ENCODE results near the gene MEG3. TPM values are rescaled to one million over a fixed set of nuclear protein-coding genes. Genes with fewer than 3 reads are reported as not detected.

Gene MEG3
- total RNA-seq, 1 donor from 2014 or later: 46.1 TPM

- DNase-seq (ENCODE audit: low read depth): no peak
- no peak overlapping the region for H3K4me3 ChIP-seq (ENCODE audit: low read depth, low read length)
- H3K27me3 ChIP-seq (ENCODE audit: control insufficient read depth, insufficient read depth, low read length): peaks cover 4% of the 10 kb centered on the region
- no peaks in the 10 kb centered on the region for H3K36me3 ChIP-seq (ENCODE audit: control insufficient read depth, insufficient read depth, low read length)
- no peak for TF ChIP-seq CTCF (IDR thresholded peaks at IDR 0.05; ENCODE audit: insufficient read depth, low read length, poor library complexity, severe bottlenecking)
Observed at GRCh38 chr14:100789460-100790417, 36.2 kb upstream of the MEG3 start.

GRCh38 chr14:100790502-100791347, 35.2 kb upstream of the MEG3 start:
- DNase-seq (ENCODE audit: low read depth): no peak
- peaks cover 3% of the 10 kb centered on the region for H3K27me3 ChIP-seq (ENCODE audit: control insufficient read depth, insufficient read depth, low read length)
- no peaks in the 10 kb centered on the region for H3K36me3 ChIP-seq (ENCODE audit: control insufficient read depth, insufficient read depth, low read length)
- no peak for TF ChIP-seq CTCF (IDR thresholded peaks at IDR 0.05; ENCODE audit: insufficient read depth, low read length, poor library complexity, severe bottlenecking)
- no peak overlapping the region for H3K4me3 ChIP-seq (ENCODE audit: low read depth, low read length)

- DNase-seq (ENCODE audit: low read depth): no peak
- TF ChIP-seq CTCF (IDR thresholded peaks at IDR 0.05; ENCODE audit: insufficient read depth, low read length, poor library complexity, severe bottlenecking): no peak
Observed at GRCh38 chr14:100791348-100791735, 34.6 kb upstream of the MEG3 start.

GRCh38 chr14:100791995-100792394, 33.9 kb upstream of the MEG3 start:
- no peak overlapping the region for H3K4me3 ChIP-seq (ENCODE audit: low read depth, low read length)
- no peaks in the 10 kb centered on the region for H3K36me3 ChIP-seq (ENCODE audit: control insufficient read depth, insufficient read depth, low read length)
- H3K27me3 ChIP-seq (ENCODE audit: control insufficient read depth, insufficient read depth, low read length): peaks cover 3% of the 10 kb centered on the region
- no peak for TF ChIP-seq CTCF (IDR thresholded peaks at IDR 0.05; ENCODE audit: insufficient read depth, low read length, poor library complexity, severe bottlenecking)
- no peak for DNase-seq (ENCODE audit: low read depth)

More at GRCh38 chr14:100791348-100791735, 34.6 kb upstream of the MEG3 start:
- H3K27me3 ChIP-seq (ENCODE audit: control insufficient read depth, insufficient read depth, low read length): peaks cover 3% of the 10 kb centered on the region
- no peak overlapping the region for H3K4me3 ChIP-seq (ENCODE audit: low read depth, low read length)
- H3K36me3 ChIP-seq (ENCODE audit: control insufficient read depth, insufficient read depth, low read length): no peaks in the 10 kb centered on the region

GRCh38 chr14:100796946-100797345, 29.0 kb upstream of the MEG3 start:
- no peak for TF ChIP-seq CTCF (IDR thresholded peaks at IDR 0.05; ENCODE audit: insufficient read depth, low read length, poor library complexity, severe bottlenecking)
- DNase-seq (ENCODE audit: low read depth): no peak
- Histone ChIP-seq H3K27me3 (ENCODE audit: control insufficient read depth, insufficient read depth, low read length) (peaks cover 3% of the 10 kb centered on the region), H3K4me3 (ENCODE audit: low read depth, low read length) (no peak overlapping the region), H3K36me3 (ENCODE audit: control insufficient read depth, insufficient read depth, low read length) (no peaks in the 10 kb centered on the region)
